Measurements from ENCODE around the gene ZNF496. TPM values are rescaled to one million over a fixed set of nuclear protein-coding genes. Genes with fewer than 3 reads are reported as not detected.
"Not testable (repeated sequence)": the region's sequence is repeated elsewhere in the genome, so short reads cannot be mapped to it uniquely, and the experiment has no call there.

Gene ZNF496
- 6.2 TPM for total RNA-seq (2013)
- polyA plus RNA-seq (1 to 10 TPM; 1.6 to 7.7 (median 2.4) TPM), polyA minus RNA-seq (5.1 and 7.4 TPM in 2 replicates), total RNA-seq (8.2 to 28.4 (median 19.3) reads per million in 11 experiments)

GRCh38 chr1:247331525-247332214, at the start of gene ZNF496:
TSS of gene ZNF496 (minus strand) at chr1:247331867. CDS start at chr1:247329578, 2,289 bp downstream.
- intact Hi-C loops (cut with micrococcal nuclease): no loop called here
- Mint-ChIP-seq H3K27ac (peak within 1 kb of the TSS in 4 of 7 donors; percentile 59 to 78 (median 66)), H3K9me3 (peaks cover 0 to 6% (median 0%) of the 10 kb centered on the region in 7 donors), H3K4me1 (peaks cover 37% of the 10 kb centered on the region), H3K4me3 (peak within 1 kb of the TSS; percentile 86 to 89), H3K27me3 (ENCODE audit: low read depth in 3 of 3) (peaks cover 3 to 25% (median 13%) of the 10 kb centered on the region in 3 donors), H3K36me3 (peaks cover 22 to 25% of the 10 kb centered on the region in 2 donors)
- Histone ChIP-seq H3K27me3 (ENCODE audit: control insufficient read depth in 2 of 2, insufficient read depth in 2 of 2, low read length in 2 of 2) (peaks cover 0 to 6% of the 10 kb centered on the region in 2 donors), H4K20me1 (ENCODE audit: insufficient read depth, low read length) (no peaks in the 10 kb centered on the region), H3K9ac (ENCODE audit: insufficient read depth, low read length, poor library complexity, severe bottlenecking) (peak within 1 kb of the TSS; percentile 79), H3K4me2 (replicated peaks; ENCODE audit: extremely low read depth, low read length, poor library complexity, severe bottlenecking) (peak within 1 kb of the TSS; percentile 74), H3K9me3 (replicated peaks in 1 of 2; ENCODE audit: control insufficient read depth in 1 of 2, insufficient read depth in 1 of 2, low read length in 2 of 2) (no peaks in the 10 kb centered on the region), H3K27ac (ENCODE audit: low read depth in 1 of 2, low read length in 2 of 2) (peak within 1 kb of the TSS in 1 of 2 donors; percentile 74), H3K4me3 (replicated peaks in 1 of 3; ENCODE audit: low read depth in 2 of 3, low read length in 3 of 3) (peak within 1 kb of the TSS; percentile 70 to 81 (median 73)), H3K79me2 (ENCODE audit: insufficient read depth, low read length) (peaks cover 4% of the 10 kb centered on the region), H3K36me3 (replicated peaks in 1 of 2; ENCODE audit: control insufficient read depth in 1 of 2, insufficient read depth in 2 of 2, low read length in 2 of 2) (peaks cover 10 to 14% of the 10 kb centered on the region in 2 donors), H2AFZ (ENCODE audit: insufficient read depth, low read depth, low read length, poor library complexity, severe bottlenecking) (peak within 1 kb of the TSS; percentile 77), H3K4me1 (ENCODE audit: control insufficient read depth in 1 of 2, insufficient read depth in 2 of 2, low read length in 2 of 2) (peaks cover 24 to 34% of the 10 kb centered on the region in 2 donors)
- TF ChIP-seq CTCF (IDR thresholded peaks at IDR 0.05): no peak
- under 1% methylated on average over 83 of the region's 93 CpGs for WGBS (ENCODE audit: insufficient coverage)
- peak in 2 of 3 donors; percentile 14 to 21 for DNase-seq

GRCh38 chr1:247378334-247379073, 46.8 kb upstream of the ZNF496 start:
- Histone ChIP-seq H2AFZ (ENCODE audit: insufficient read depth, low read depth, low read length, poor library complexity, severe bottlenecking) (no peak overlapping the region), H3K79me2 (ENCODE audit: insufficient read depth, low read length) (no peaks in the 10 kb centered on the region), H3K4me3 (replicated peaks in 1 of 3; ENCODE audit: low read depth in 2 of 3, low read length in 3 of 3) (no peak overlapping the region), H3K4me1 (ENCODE audit: control insufficient read depth in 1 of 2, insufficient read depth in 2 of 2, low read length in 2 of 2) (peaks cover 1 to 7% of the 10 kb centered on the region in 2 donors), H4K20me1 (ENCODE audit: insufficient read depth, low read length) (no peaks in the 10 kb centered on the region), H3K9ac (ENCODE audit: insufficient read depth, low read length, poor library complexity, severe bottlenecking) (no peak overlapping the region), H3K36me3 (replicated peaks in 1 of 2; ENCODE audit: control insufficient read depth in 1 of 2, insufficient read depth in 2 of 2, low read length in 2 of 2) (no peaks in the 10 kb centered on the region), H3K9me3 (replicated peaks in 1 of 2; ENCODE audit: control insufficient read depth in 1 of 2, insufficient read depth in 1 of 2, low read length in 2 of 2) (peaks cover 0 to 8% of the 10 kb centered on the region in 2 donors), H3K27ac (ENCODE audit: low read depth in 1 of 2, low read length in 2 of 2) (no peak overlapping the region), H3K4me2 (replicated peaks; ENCODE audit: extremely low read depth, low read length, poor library complexity, severe bottlenecking) (no peak overlapping the region), H3K27me3 (ENCODE audit: control insufficient read depth in 2 of 2, insufficient read depth in 2 of 2, low read length in 2 of 2) (no peaks in the 10 kb centered on the region)
- no peak overlapping the region for H3K27ac Mint-ChIP-seq
- peaks cover 2 to 9% (median 6%) of the 10 kb centered on the region in 7 donors for H3K9me3 Mint-ChIP-seq
- H3K27me3 Mint-ChIP-seq (ENCODE audit: low read depth in 3 of 3): peaks cover 0 to 3% (median 2%) of the 10 kb centered on the region in 3 donors
- WGBS (ENCODE audit: insufficient coverage): 80% methylated on average over 9 of the region's 20 CpGs
- H3K4me3 Mint-ChIP-seq: no peak overlapping the region
- no peaks in the 10 kb centered on the region for H3K36me3 Mint-ChIP-seq
- DNase-seq: no peak
- H3K4me1 Mint-ChIP-seq: peaks cover 14% of the 10 kb centered on the region
- intact Hi-C loops (cut with micrococcal nuclease): loop anchor here in 1 of 2 donors (5.0 kb wide), 1 partner anchor 109 kb away; no protein-coding TSS in a partner anchor
- TF ChIP-seq CTCF (IDR thresholded peaks at IDR 0.05): no peak

GRCh38 chr1:247377656-247378055, 46.0 kb upstream of the ZNF496 start:
- WGBS (ENCODE audit: insufficient coverage): no CpG with 5 or more reads among the region's 7 CpGs
- not testable (repeated sequence) for H3K4me2 ChIP-seq (replicated peaks; ENCODE audit: extremely low read depth, low read length, poor library complexity, severe bottlenecking); H3K4me1 ChIP-seq (ENCODE audit: control insufficient read depth in 1 of 2, insufficient read depth in 2 of 2, low read length in 2 of 2); H3K36me3 ChIP-seq (replicated peaks in 1 of 2; ENCODE audit: control insufficient read depth in 1 of 2, insufficient read depth in 2 of 2, low read length in 2 of 2); H3K36me3 Mint-ChIP-seq; H3K79me2 ChIP-seq (ENCODE audit: insufficient read depth, low read length); H3K27ac Mint-ChIP-seq; DNase-seq; H2AFZ ChIP-seq (ENCODE audit: insufficient read depth, low read depth, low read length, poor library complexity, severe bottlenecking); H3K4me3 ChIP-seq (replicated peaks in 1 of 3; ENCODE audit: low read depth in 2 of 3, low read length in 3 of 3); H3K27me3 ChIP-seq (ENCODE audit: control insufficient read depth in 2 of 2, insufficient read depth in 2 of 2, low read length in 2 of 2); H4K20me1 ChIP-seq (ENCODE audit: insufficient read depth, low read length); H3K9me3 ChIP-seq (replicated peaks in 1 of 2; ENCODE audit: control insufficient read depth in 1 of 2, insufficient read depth in 1 of 2, low read length in 2 of 2); H3K9ac ChIP-seq (ENCODE audit: insufficient read depth, low read length, poor library complexity, severe bottlenecking); H3K4me3 Mint-ChIP-seq; H3K27me3 Mint-ChIP-seq (ENCODE audit: low read depth in 3 of 3); H3K9me3 Mint-ChIP-seq; H3K27ac ChIP-seq (ENCODE audit: low read depth in 1 of 2, low read length in 2 of 2)
- intact Hi-C loops (cut with micrococcal nuclease): loop anchor here in 1 of 2 donors (5.0 kb wide), 1 partner anchor 110 kb away; no protein-coding TSS in a partner anchor
- H3K4me1 Mint-ChIP-seq: peaks cover 16% of the 10 kb centered on the region

Measured in CD14-positive monocyte (primary cell).